WTC11 (cell line): ENCODE results near the gene NEURL1.

Source experiments
- CREM ChIP-seq: sonication (generic); formaldehyde crosslinking; IDR thresholded peaks from 2 replicates; pipeline ENCODE4 v1.8.1; 2022; ENCODE audit warnings: mild to moderate bottlenecking, missing genetic modification reagents, moderate library complexity
- CTCF ChIP-seq: fragments of 200-600 bp; IDR thresholded peaks from 2 replicates; pipeline ENCODE4 v1.8.0; 2022; ENCODE audit warnings: antibody characterized with exemption
- KAT7 ChIP-seq: sonication (generic); formaldehyde crosslinking; IDR thresholded peaks from 2 replicates; pipeline ENCODE4 v1.8.1; 2023; ENCODE audit warnings: missing genetic modification reagents, mild to moderate bottlenecking, borderline replicate concordance
- RELA ChIP-seq: sonication (generic); formaldehyde crosslinking; IDR thresholded peaks from 2 replicates; pipeline ENCODE4 v1.8.1; 2022; ENCODE audit warnings: missing genetic modification reagents, mild to moderate bottlenecking, borderline replicate concordance
- SOX15 ChIP-seq: fragments of 250-450 bp; sonication (Bioruptor Pico); IDR thresholded peaks from 2 replicates; pipeline ENCODE4 v1.9.0; 2021; ENCODE audit warnings: mild to moderate bottlenecking
- SP1 ChIP-seq: sonication (generic); formaldehyde crosslinking; conservative IDR thresholded peaks from 2 replicates; pipeline ENCODE4 v1.8.1; 2022; ENCODE audit warnings: missing genetic modification reagents
- TCF7 ChIP-seq: sonication (generic); formaldehyde crosslinking; IDR thresholded peaks from 2 replicates; pipeline ENCODE4 v1.8.0; 2022; ENCODE audit warnings: mild to moderate bottlenecking, low read depth, missing genetic modification reagents, moderate library complexity
- USF2 ChIP-seq: sonication (generic); formaldehyde crosslinking; IDR thresholded peaks from 2 replicates; pipeline ENCODE4 v1.8.1; 2023; ENCODE audit warnings: mild to moderate bottlenecking, missing genetic modification reagents, moderate library complexity
- ZNF121 ChIP-seq: sonication (generic); formaldehyde crosslinking; IDR thresholded peaks from 2 replicates; pipeline ENCODE4 v1.8.0; 2023; ENCODE audit warnings: missing genetic modification reagents
- ZNF232 ChIP-seq: sonication (generic); formaldehyde crosslinking; IDR thresholded peaks from 2 replicates; pipeline ENCODE4 v1.8.0; 2022; ENCODE audit warnings: mild to moderate bottlenecking, missing genetic modification reagents
- TF ChIP-seq, protein P1 (sequence below): fragments of 250-450 bp; sonication (Bioruptor Pico); IDR thresholded peaks from 2 replicates; pipeline ENCODE4 v1.9.0; 2021; ENCODE audit warnings: mild to moderate bottlenecking, borderline replicate concordance
- TF ChIP-seq, protein P2 (sequence below): sonication (generic); formaldehyde crosslinking; IDR thresholded peaks from 2 replicates; pipeline ENCODE4 v1.8.1; 2023; ENCODE audit warnings: mild to moderate bottlenecking, missing genetic modification reagents

DNA sequence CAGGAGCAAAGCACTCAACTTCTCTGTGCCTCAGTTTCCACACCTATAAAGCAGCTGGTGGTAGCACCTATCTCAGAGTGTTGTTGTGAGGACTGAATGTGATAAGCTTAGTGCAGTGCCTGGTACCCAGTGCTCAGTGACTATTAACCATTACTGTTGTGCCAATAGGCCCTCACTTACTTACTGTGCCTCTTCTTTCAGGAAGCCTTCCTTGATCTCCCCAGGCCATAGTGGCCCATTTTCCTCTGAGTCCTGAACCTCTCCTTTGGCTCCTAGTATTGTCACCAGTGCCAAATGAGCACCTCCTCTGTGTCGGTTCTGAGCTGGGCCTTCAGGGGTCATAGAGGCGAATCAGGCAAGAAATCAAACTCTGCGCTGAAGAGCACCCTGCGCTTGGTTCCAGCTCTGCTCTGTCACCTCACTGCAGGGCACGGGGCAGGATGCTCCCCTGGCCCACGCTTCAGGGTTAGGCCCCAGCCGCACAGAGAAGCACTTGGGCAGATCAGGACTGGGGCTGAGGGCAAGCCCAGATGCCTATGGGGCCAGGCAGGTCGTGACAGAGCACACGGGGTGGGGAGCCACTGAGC is 37.3 kb upstream of the NEURL1 start:
- no peak for TF ChIP-seq CREM (CRISPR knock-in tag)
- no peak for TF ChIP-seq TCF7 (CRISPR knock-in tag)
- TF ChIP-seq CTCF: no peak
- TF ChIP-seq KAT7: no peak
- TF ChIP-seq ZNF121: no peak
- no peak for TF ChIP-seq USF2 (CRISPR knock-in tag)
- TF ChIP-seq ZNF232 (CRISPR knock-in tag): no peak
- TF ChIP-seq, protein P1, sequence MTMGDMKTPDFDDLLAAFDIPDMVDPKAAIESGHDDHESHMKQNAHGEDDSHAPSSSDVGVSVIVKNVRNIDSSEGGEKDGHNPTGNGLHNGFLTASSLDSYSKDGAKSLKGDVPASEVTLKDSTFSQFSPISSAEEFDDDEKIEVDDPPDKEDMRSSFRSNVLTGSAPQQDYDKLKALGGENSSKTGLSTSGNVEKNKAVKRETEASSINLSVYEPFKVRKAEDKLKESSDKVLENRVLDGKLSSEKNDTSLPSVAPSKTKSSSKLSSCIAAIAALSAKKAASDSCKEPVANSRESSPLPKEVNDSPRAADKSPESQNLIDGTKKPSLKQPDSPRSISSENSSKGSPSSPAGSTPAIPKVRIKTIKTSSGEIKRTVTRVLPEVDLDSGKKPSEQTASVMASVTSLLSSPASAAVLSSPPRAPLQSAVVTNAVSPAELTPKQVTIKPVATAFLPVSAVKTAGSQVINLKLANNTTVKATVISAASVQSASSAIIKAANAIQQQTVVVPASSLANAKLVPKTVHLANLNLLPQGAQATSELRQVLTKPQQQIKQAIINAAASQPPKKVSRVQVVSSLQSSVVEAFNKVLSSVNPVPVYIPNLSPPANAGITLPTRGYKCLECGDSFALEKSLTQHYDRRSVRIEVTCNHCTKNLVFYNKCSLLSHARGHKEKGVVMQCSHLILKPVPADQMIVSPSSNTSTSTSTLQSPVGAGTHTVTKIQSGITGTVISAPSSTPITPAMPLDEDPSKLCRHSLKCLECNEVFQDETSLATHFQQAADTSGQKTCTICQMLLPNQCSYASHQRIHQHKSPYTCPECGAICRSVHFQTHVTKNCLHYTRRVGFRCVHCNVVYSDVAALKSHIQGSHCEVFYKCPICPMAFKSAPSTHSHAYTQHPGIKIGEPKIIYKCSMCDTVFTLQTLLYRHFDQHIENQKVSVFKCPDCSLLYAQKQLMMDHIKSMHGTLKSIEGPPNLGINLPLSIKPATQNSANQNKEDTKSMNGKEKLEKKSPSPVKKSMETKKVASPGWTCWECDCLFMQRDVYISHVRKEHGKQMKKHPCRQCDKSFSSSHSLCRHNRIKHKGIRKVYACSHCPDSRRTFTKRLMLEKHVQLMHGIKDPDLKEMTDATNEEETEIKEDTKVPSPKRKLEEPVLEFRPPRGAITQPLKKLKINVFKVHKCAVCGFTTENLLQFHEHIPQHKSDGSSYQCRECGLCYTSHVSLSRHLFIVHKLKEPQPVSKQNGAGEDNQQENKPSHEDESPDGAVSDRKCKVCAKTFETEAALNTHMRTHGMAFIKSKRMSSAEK: no peak
- TF ChIP-seq SP1 (CRISPR knock-in tag): no peak
- no peak for TF ChIP-seq SOX15
- no peak for TF ChIP-seq RELA (CRISPR knock-in tag)
- TF ChIP-seq, protein P2, sequence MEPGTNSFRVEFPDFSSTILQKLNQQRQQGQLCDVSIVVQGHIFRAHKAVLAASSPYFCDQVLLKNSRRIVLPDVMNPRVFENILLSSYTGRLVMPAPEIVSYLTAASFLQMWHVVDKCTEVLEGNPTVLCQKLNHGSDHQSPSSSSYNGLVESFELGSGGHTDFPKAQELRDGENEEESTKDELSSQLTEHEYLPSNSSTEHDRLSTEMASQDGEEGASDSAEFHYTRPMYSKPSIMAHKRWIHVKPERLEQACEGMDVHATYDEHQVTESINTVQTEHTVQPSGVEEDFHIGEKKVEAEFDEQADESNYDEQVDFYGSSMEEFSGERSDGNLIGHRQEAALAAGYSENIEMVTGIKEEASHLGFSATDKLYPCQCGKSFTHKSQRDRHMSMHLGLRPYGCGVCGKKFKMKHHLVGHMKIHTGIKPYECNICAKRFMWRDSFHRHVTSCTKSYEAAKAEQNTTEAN (CRISPR knock-in tag): no peak
